ENCODE results near the gene AGAP4.
"Not testable (repeated sequence)": the region's sequence is repeated elsewhere in the genome, so short reads cannot be mapped to it uniquely, and the experiment has no call there.

The AGAP4 gene

DNA sequence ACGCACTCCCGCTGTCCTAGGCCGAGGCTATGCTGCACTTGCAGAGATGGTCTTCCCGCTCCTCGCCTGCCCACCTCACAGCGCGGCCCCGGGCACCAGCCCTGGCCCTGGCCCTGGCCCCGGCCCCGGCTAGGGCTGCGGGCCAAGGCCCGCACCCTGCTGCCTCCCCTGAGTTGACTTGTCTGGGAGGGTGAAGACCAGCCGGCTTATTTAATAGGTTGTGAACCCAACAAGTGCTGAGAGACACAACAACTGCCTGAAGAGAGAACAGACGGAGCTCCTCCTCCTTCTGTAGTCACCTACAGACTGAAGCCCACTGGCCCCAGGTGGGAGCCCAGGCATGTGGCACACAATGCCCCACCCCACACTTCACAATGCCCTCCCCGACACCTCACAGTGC, at the start of gene AGAP4:
TSS of gene AGAP4 (minus strand) at position 101 of the 400 bp plus-strand sequence. CDS start 153 bp downstream, outside the sequence.
- not testable (repeated sequence) for DNase-seq

DNA sequence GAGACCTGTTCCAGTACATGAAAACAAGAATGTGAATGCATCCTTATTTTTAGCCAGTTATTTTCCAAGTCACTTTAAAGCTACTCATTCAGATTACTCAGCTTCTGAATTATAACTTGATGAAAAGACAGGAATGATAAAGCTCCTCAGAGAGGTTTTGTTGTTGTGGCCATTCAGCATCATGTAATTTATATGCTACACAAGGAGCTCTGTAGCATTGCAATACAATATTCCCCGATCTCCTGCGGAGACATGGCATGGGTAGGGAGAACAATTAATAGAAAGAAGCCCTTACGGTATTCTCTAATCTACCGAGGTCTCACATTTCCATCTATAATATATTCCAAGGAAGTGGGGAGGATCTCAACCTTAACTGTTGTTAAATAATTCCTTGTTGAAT, 43.4 kb upstream of the AGAP4 start:
- DNase-seq = not testable (repeated sequence)

DNA sequence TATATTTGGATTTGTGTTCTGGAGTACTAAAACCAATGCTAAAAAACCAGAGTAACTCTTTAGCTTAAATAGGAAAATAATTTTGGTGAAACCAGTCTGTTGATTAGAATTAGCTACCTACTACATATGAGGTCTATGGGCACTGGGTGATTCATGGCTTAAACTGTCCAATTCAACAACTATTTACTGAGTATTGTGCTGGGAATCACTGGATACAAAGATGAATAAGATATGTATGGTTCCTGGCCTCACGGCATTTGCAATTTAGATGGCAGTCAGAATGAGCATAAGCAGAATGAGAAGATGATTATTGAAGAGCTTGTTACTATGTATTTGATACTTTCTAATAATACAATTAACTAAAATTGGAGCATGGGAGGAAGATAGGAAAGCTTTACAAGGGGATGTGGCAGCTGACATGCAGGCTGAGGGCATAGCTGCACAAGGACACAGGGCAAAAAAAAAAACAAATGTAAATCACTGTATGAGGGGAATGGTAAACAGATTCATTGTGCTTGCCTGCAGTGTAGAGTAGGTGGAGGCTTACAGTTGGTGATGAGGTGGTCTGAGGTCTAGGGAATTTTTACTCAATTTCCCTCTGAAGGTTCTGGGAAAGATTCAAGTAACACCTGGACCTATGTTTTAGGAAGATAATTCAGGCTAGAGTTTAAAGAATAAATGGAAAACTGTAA, 42.4 kb upstream of the AGAP4 start:
- DNase-seq = not testable (repeated sequence)

DNA sequence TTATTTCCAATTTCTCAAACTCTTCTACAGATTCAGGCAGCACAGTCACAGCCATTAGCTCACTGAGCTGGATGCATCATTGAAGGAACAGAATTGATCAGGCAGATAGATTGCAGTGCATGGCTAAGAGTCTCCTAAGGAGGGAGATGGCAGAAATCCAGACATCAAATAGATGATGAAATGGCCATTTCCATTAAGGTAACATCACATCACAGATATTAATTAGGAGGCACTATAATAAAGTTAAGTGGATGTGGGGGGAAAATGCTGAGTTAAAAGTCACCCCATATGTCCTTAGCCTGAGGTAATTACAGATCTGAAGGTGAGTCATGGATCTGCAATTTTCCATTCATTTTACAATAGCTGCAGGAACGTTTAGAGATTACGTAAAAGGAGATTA, 35.6 kb upstream of the AGAP4 start:
- not testable (repeated sequence) for DNase-seq

DNA sequence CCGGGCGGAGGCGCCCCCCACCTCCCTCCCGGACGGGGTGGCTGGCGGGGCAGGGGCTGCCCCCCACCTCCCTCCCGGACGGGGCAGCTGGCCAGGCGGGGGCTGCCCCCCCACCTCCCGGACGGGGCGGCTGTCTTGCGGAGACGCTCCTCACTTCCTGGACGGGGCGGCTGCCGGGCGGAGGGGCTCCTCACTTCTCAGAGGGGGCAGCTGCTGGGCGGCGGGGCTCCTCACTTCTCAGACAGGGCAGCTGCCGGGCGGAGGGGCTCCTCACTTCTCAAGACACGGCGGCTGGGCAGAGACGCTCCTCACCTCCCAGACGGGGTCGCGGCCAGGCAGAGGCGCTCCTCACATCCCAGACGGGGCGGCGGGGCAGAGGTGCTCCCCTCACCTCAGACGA, 18.1 kb upstream of the AGAP4 start:
- not testable (repeated sequence) for DNase-seq

DNA sequence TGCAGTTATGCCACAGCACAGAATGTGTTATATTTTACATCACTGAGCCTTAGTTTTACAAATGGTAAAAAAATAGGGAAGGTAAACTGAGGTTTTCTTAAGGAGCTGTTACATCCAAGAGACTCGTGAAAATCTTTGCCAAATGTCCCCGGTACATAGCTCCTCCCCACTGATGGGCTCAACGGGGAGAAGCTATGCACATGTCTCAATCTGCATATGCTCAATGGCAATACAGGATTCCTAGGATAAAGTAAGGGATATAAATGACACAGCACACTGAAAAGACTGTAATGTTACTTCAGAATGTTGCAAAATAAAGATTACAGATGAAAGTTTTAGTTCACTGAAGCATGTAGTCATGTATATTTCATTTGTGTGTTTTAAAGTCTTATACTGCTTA, 17.0 kb upstream of the AGAP4 start:
- DNase-seq = not testable (repeated sequence)

DNA sequence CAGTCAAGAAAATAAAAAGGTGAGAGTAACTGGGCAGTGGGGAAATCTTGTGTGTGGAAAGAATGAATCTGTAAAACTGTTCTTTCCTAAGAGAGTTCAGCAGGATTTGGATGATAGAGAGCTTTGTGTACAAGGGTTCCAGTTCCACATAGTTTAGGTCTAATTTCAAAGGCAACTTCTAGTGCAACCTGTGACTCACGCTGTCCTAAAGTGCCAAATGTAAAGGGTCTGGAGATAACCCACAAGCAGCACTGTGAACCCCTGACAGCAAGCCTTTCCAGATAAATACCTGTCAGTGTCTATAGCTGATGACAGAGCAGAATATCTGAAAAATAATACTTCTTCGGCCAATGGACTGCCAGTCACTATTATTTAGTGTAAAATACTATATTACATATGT, 16.3 kb upstream of the AGAP4 start:
- not testable (repeated sequence) for DNase-seq

DNA sequence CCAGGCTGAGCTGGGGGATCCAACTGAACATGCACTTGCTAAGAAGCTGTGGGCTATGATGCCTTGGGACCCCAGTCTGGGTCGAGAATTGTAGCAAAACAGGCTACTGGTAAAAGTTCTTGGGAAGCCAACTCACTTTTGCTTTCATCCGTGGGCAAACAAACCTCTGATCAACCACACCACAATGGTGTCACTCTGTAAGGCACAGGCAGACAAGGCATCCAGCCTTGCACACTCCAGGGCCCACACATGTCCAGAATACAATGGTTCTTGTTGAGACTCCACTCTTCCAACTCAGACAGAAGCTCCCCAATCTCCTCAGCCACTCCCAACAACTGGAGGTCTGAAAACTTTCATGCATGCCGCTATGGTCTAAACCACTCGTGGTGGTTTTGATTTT, 10.6 kb upstream of the AGAP4 start:
- DNase-seq = not testable (repeated sequence)

DNA sequence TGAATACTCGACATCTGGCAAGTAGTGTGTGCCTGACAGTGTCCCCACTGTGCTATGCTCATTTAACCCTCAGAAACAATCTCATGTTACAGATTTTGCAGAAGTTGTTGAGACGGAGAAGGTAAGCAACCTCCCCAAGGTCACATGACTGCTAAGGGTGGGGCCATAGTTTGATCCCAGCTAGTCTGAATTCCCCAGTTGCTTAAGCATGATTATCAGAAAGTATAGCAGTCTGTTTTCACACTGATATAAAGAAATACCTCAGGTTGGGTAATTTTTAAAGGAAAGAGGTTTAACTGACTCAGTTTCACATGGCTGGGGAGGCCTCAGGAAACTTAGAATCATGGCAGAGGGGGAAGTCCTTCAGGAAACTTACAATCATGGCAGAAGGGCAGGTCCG, 1.2 kb upstream of the AGAP4 start:
- DNase-seq = not testable (repeated sequence)

DNA sequence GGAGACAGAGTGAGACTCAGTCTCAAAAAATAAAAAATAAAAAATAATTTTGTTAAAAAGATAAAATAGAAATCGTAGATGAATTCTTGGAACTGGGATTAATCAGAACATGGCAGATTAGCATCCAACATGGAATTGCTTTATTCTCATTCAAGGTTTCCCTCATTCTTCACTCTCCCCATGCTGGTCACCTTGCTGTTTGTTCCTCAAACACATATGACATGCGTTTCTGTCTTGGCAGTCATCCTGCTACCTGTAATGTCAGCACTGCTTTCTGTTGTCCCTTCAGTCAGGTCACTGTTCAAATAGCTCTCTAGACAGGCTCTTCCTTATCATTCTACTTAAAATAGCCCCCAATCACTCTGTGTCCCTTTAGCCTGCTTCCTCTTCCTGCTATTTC, 24.4 kb downstream of the AGAP4 start:
- not testable (repeated sequence) for DNase-seq

DNA sequence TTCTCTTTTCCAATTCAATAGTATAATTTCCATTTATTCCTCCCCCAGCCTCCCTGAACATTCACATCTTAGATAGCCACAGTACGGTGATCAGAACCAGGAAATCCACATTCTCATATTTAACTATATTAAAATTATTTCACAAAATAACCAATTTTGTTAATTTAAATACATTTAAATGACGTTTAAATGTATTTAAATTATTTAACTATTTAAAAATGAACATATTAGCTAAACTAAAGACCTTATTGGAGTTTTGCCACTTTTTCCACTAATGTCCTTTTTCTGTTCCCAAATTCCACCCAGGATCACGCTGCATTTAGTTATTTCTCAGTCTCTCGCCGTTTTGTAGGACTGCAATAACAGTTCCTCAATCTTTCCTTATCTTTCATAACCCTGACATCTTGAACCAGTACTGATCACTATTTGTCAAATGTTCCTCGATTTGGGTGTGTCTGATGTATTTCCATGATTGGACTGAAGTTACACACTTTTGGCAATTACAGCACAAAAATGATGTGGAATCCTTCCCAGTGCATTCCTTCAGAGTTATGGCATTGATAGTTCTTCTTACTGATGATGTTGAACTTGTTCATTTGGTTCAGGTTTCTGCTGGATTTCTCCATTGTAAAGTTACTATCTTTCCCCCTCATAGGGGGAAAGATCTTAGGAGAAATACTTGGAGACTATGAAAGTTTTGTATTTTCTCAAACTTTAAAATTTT, 27.0 kb downstream of the AGAP4 start:
- not testable (repeated sequence) for DNase-seq

DNA sequence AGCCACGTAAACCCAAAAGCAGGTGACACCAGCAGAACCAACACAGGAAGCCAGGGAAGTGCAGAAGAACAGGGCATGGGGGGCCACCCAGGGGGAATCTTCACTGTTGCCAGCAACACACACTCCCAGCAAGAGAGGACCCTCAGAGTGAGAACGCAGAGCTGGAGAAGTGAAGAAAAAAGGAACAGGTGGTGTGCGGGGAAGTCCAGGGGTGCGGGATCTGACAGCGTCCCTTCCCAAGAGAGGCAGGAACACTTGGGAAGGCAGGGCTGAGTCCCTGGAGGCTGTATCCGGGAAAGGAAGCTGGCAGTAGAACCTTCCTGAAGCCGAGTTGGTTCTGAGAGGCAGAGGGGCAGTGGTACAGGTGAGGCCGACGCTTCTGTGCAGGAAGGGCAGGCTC, 27.7 kb downstream of the AGAP4 start:
- no peak for DNase-seq

DNA sequence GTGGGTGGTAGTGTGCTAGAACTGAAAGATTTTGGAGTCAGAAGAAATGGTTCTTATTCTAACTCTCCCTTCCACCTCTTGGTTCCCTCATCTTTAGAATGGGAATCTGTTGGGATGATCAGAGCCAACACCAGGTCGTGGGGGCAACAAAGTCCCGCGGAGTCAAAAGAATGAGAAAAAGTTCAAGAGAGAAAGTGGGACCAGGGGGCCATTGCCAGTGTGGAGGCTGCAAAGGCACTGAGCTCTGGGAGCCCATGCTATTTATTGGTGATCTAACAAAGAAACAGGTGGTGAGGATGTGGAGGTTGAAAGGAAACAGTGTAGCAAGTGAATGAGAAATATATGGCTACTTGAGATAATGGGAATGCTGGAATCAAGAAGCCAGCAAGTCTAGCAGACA, 29.4 kb downstream of the AGAP4 start:
- DNase-seq = no peak

DNA sequence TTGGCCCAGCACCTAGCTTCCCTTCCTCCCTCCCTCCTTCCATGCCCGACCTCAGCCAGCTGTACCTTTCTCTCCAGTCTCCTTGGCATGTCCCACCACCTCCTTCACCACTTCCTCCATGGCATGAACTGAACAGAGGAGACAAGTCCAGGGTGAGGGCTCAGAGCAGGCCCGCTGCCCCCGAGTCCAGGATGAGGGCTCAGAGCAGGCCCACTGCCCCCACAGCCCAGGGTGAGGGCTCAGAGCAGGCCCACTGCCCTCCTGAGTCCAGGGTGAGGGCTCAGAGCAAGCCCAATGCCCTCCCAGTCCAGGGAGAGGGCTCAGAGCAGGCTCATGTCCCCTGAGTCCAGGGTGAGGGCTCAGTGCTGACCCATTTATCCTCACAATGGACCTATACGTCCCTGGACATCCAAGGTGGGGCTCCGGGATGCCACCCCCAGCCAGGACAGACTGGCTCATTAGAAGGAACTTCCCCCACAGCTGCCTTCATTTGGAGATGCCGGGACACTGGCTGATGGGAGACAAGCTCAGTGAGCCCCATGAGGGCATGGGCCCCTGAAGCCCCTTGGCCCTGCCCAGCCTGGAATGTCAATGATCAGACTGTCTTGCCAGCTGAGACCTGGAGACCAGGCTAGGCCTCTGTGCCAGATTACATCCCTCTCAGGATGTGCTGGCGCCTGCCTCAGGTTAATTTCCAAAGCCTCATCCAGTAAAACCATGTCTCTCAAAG, 30.0 kb downstream of the AGAP4 start:
- DNase-seq = no peak

DNA sequence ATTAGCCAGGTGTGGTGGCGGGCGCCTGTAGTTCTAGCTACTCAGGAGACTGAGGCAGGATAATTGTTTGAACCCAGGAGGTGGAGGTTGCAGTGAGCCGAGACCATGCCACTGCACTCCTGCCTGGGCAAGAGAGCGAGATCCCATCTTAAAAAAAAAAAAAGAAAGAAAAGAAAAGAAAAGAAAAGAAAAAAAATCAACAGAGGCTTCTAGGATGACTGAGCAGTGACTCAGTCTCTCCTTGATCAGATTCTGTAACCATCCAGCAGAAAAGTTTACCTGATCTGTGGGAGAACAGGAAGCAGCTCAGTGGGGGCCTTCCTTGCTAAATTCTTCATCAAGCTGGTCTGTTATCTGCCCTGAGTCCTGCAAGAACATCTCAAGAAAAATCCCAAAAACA, 33.2 kb downstream of the AGAP4 start:
- not testable (repeated sequence) for DNase-seq

DNA sequence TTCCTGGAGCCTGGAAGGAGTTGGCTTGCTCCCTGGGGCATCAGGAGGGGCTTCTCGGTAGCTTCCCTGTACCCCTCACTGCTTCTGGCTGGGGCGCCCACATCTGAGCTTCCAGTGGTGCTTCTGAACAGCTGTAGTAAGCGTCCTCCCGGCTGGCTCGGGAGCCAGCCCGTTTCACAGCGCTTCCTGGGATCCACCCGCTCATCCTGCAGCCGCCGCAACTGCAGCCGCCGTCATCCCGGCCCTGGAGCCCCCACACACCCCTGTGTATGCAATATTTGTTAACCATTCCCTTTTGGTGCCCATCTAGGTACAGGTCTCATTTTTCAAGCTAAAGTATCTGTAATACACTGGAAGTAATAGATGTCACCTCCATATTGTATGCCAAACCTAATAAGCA, 34.3 kb downstream of the AGAP4 start:
- DNase-seq = not testable (repeated sequence)

DNA sequence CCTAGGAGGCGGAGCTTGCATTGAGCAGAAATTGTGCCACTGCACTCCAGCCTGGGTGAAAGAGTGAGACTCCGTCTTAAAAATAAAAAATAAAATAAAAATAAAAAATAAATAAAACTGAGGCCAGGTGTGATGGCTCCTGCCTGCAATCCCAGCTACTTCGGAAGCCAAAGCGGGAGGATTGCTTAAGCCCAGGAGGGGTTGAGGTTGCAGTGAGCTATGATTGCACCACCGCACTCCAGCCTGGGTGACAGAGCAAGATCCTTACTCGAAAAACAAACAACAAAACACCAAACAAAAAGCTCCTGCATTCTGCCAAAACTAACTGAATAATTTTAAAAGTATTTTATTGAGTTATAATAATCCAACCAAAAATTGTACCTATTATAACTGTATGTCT, 36.2 kb downstream of the AGAP4 start:
- DNase-seq = no peak

DNA sequence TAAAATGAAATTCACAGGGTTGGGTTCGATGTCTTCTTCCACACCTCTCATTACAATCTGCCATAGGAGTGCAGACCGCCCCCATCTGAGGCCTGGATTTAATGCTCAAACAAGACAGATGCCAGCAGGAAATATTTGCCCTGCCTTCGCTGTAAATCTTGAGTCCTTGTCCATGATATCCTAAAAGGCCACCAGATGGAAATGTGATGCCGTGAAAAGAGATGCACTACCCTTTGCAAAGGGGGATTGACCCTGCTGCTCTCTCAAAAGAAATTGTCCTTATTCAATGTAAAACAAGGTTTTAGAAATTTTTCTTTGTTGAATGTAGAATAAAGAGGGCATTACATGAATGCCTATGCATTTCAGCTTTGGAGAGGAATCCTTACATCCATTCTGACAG, 37.5 kb downstream of the AGAP4 start:
- no peak for DNase-seq

DNA sequence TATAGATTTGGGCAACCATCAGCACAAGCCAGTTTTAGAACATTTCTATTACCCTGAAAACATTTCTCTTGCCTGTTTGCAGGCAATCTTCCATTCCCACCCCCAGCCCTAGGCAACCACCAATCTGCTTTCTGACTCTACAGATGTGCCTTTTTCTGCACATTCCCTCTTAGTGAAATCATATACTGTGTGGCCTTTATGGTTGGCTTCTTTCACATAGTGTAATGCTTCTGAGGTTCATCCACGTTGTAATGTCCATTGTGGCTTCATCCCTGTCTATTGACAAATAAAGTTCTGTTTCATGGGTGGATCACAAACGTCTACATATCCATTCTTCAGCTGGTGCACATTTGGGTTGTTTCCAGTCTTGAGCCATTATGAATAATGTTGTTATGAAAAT, 42.3 kb downstream of the AGAP4 start:
- not testable (repeated sequence) for DNase-seq

DNA sequence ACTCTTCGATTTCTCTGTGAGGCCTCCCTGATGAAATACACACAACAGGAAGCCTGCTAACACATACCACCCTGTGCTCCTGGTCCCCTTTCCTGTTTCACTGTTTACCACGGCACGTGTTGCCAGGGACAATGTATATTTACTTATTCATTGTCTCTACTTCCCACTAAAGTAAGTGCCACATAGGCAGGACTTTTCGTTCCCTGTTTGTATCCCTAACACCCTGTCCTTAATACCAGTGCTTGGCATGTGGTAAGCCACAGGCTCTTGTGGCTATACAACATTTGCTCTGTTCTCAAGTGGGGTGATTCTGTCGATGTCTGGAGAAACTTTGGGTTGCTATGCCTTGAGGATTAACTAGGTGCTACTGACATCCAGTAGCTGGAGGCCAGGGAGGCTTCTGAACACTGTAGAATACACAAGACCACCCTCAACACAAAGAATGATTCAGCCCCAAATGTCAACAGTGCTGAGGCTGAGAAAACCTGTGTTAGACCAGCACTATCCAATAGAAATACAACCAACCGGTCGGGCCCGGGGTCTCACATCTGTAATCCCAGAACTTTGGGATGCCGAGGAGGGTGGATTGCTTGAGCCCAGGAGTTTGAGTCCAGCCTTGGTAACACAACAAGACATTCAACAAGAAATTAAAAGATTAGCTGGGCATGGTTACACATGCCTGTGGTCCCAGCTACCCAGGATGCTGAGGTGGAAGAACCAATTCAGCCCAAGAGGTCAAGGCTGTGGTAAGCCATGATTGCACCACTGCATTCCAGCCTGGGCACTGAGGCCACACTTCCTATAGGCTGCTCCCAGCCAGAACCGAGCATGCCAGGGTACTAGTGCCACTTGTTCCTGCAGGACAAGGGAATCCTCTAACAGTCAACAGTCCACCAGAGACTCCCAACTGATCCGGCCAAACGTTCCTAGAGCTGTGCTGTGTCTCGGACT, 44.0 kb downstream of the AGAP4 start:
- not testable (repeated sequence) for DNase-seq

DNA sequence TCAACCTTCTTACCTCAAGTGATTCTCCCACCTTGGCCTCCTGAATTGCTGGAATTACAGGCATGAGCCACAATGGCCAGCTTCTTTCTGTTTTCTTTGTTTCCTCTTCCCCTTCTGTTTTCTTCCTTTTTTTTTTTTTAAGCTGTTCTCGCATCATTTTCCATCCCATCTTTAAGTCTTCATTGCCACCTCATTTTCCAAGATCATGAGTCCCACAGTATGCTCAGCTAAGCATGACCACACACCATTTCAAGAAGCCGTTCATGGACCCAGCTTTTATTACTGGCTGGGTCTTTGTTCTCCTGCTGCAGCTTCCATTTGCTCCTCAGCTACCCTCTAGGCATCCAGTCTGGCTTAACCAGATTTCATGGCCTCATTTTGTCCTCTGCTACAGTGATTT, 52.5 kb downstream of the AGAP4 start:
- not testable (repeated sequence) for DNase-seq

DNA sequence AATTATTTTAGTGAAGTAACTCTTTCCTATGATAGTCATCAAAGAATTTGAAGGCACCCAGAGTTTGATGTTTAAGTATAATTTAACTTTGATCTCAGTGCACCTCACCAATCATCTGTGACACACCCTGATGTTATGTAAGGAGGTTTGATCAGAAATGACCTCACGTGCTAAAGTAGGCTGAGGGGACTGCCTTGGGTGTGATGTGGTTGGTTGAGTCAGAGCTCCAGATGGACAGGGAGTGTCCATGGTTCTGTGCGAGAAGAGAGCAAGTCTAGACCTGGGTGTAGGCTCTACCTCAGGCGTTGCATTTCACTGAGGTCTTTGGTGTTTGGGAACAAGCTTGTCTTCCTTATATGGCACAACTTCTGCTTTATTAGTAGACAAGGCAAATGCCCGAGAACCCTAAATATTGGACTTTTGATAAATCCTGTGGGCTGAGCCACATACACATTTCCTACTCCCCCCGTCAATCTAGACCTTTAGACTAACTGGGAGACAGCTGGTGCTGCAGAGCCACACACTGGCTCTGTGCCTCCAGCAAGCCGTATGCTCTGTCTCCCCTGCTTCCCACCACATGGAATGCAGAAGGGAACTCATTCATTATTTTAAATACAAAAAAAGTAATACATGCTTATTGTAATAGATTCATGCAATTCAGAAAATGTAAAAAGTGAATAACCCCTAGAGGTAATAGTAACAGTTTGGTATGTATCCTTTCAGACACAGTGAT, 56.4 kb downstream of the AGAP4 start:
- DNase-seq = not testable (repeated sequence)
